ENCODE measurements around the gene DMXL2.

The DMXL2 gene, protein sequence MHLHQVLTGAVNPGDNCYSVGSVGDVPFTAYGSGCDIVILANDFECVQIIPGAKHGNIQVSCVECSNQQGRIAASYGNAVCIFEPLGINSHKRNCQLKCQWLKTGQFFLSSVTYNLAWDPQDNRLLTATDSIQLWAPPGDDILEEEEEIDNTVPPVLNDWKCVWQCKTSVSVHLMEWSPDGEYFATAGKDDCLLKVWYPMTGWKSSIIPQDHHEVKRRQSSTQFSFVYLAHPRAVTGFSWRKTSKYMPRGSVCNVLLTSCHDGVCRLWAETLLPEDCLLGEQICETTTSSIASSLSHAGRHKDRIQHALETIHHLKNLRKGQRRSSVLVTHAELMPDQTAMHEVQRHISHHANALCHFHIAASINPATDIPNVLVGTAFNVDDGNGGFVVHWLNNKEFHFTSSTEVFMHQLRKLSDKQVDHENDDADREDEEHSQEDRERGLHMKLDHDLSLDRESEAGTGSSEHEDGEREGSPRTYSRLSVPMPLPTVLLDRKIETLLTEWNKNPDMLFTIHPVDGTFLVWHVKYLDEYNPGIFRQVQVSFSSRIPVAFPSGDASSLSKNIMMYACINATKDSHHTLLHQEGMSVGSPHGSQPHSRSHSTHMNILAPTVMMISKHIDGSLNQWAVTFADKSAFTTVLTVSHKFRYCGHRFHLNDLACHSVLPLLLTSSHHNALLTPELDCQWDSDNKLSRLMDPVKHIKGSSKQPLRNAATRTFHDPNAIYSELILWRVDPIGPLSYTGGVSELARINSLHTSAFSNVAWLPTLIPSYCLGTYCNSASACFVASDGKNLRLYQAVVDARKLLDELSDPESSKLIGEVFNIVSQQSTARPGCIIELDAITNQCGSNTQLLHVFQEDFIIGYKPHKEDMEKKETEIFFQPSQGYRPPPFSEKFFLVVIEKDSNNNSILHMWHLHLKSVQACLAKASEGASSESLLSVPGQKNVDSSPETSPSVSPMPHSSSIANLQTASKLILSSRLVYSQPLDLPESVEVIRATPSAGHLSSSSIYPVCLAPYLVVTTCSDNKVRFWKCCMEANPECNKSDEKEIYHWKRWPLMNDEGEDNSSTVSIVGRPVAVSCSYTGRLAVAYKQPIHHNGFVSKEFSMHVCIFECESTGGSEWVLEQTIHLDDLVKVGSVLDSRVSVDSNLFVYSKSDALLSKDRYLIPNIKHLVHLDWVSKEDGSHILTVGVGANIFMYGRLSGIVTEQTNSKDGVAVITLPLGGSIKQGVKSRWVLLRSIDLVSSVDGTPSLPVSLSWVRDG (N-terminal part only)

DNA sequence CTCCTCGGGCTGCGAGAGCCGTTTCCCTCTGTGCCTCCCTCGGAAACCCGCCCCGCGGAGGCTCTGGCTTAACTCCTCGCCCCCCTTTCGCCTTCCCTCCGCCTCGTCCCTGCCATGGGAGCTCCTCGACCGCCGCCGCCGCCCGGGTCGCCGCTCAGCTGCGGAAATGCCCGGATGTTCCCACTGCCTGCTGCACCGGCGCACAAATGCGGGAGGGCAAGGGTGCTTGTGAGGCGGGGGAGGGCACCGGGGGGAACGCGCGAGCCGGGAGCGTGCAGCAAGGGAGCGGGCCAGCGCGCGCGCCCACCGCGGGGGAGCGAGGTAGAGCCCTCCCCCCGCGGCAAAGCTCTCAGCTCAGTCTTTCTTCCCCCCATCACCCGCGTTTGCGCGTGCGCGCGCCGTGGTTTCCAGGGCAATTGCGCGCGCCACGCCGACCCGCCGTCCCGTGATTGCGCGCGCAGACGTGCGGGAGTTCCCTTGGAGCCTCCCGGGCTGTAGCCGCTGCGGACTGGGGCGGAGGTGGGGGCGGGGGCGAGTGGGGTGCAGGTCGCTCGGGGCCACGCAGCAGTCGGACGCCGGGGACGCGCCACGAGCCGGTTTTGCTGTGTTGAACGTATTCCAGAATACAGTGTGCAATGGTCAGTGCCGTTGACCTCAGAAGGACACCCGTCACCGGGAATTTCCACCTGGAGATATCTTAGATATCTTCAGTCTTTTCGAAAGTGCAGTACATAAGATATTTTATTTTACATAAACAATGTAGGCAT, at the start of gene DMXL2:
Gene DMXL2 (minus strand): TSS at position 168 of the 767 bp plus-strand sequence. CDS start 226 bp downstream, outside the sequence.
- H3K27ac ChIP-seq, result peak within 1 kb of the TSS; percentile 89
- TF ChIP-seq, protein P1, sequence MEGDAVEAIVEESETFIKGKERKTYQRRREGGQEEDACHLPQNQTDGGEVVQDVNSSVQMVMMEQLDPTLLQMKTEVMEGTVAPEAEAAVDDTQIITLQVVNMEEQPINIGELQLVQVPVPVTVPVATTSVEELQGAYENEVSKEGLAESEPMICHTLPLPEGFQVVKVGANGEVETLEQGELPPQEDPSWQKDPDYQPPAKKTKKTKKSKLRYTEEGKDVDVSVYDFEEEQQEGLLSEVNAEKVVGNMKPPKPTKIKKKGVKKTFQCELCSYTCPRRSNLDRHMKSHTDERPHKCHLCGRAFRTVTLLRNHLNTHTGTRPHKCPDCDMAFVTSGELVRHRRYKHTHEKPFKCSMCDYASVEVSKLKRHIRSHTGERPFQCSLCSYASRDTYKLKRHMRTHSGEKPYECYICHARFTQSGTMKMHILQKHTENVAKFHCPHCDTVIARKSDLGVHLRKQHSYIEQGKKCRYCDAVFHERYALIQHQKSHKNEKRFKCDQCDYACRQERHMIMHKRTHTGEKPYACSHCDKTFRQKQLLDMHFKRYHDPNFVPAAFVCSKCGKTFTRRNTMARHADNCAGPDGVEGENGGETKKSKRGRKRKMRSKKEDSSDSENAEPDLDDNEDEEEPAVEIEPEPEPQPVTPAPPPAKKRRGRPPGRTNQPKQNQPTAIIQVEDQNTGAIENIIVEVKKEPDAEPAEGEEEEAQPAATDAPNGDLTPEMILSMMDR (conservative IDR thresholded peaks at IDR 0.05), result no peak

DNA sequence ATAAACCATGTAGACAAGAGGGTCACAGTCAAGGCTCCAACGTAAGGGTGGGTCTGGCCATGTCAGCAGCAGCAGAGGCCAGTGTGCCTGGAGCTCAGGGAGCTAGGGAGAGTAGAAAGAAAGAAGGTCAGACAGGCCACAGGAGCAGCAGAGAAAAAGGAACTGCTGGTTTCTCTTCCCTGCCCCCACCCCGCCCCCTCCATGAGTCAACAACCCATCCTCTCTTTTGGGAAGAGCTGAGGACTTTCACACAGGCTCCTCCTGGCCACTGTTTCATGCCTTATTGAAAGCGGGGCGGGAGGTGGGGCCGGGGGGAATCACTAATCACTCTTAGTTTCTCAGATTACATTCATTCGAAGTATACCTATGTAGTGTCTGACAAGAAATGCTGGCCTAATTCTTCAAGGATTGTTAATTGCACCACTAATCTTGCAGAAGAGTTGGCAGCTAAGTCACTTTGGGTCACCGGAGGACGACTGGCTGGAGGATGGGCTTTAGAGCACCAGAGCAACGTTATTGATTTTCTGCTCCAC, 49.6 kb upstream of the DMXL2 start:
- TF ChIP-seq, protein P1 (conservative IDR thresholded peaks at IDR 0.05), result no peak
- no peak overlapping the region for H3K27ac ChIP-seq

DNA sequence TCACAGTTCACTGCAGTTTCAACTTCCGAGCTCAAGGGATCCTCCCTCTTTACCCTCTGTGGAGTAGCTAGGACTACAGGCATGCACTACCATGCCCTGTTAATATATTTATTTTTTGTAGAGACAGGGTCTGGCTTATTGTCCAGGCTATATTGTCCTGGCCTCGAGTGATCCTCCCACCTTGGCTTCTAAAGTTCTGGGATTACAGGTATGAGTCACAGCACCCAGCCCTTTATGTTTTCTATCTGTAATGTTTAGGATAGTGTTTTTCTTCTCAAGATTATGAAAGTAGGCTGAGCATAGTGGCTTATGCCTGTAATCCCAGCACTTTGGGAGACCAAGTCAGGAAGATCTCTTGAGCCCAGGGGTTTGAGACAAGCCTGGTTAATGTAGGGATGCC, 46.8 kb upstream of the DMXL2 start:
- H3K27ac ChIP-seq, result no peak overlapping the region
- TF ChIP-seq, protein P1 (conservative IDR thresholded peaks at IDR 0.05), result no peak

DNA sequence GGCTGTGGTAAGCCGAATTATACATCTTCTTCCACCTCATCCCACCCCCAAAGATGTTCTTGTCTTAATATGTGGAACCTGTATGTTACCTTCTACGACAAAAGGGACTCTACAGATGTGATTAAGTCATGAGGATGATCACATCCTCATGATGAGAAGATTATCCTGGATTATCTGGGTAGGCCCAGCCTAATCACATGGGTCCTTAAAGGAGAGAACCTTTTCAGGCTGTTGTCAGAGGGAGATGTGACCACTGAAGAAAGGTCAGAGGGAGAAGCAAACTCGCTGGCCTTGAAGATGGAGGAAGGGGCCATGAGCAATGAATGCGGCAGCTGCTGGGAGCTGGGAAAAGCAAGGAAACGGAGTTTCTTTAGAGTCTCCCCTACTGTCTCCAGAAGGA, 45.9 kb upstream of the DMXL2 start:
- no peak overlapping the region for H3K27ac ChIP-seq
- TF ChIP-seq, protein P1 (conservative IDR thresholded peaks at IDR 0.05), result no peak

DNA sequence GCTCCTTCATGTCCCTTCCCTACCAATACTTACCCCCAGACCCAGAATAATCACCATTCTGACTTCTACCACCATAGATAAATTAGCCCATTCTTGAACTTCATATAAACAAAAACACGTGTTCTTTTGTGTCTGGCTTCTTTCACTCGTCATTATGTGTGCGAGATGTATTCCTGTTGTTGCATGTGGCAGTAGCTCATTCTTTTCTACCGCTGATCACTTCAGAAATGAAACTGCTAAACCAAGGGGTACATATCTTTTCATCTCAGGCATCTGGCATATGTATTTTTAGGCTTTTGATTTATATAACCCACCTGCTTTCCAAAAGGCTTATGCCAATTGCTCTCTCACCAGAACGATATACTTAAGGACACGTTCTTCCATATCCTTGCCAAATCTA, 44.9 kb upstream of the DMXL2 start:
- H3K27ac ChIP-seq, result no peak overlapping the region

DNA sequence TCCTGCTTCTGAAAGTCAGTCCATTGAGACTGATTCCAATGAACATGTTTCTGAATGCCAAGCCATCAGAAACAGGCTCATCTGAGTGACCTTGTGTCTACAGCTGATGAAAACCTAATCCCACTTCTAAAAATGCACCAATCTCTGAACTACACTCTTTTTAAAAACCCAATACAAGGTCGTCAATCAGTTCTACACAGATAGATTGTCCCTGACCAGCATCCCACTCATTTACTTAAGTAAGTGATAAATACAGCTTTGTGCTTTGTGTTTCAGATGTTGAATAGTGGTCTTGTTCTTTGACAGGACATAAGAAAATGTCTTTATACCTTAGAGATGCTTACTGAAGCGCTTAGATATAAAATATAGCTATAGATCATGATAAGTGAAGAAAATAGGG, 38.5 kb upstream of the DMXL2 start:
- H3K27ac ChIP-seq, result no peak overlapping the region
- TF ChIP-seq, protein P1 (conservative IDR thresholded peaks at IDR 0.05), result no peak

More for the DNA sequence above, 44.9 kb upstream of the DMXL2 start:
- TF ChIP-seq, protein P1 (conservative IDR thresholded peaks at IDR 0.05), result no peak

All from VCaP (cell line).